VCaP (cell line): ENCODE measurements around the gene IL9.

Experiments
- H3K27ac ChIP-seq: fragments of 450-650 bp; 2 replicates; pipeline ENCODE4 v1.5.1; 2017
- TF ChIP-seq, protein P1 (sequence below): fragments of 450-650 bp; conservative IDR thresholded peaks from 2 replicates; pipeline ENCODE4 v1.5.1; 2017; ENCODE audit warnings: mild to moderate bottlenecking, moderate library complexity

The IL9 gene

DNA sequence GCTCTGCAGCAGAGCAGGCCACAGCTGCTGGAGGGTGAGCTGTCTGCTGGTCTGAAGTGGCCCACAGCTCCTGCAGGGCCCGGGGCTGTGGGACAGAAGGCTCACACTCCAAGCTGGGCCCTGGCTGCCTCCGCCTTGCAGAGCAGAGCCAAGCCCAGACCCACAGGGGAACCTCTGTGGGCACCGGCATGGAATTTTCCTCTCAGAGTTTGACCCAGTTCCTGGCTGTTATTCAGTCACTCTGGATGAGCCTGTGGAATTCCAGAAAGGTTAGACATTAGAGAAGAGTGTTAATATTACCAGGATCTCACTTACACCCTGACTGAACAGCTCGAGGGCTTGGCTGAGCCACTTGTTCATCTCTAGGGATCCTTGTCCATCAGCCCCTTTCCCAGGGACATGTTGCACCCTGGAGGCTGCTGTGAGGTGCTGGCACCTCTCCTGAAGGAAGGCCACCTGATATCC is 17.5 kb downstream of the IL9 start:
- TF ChIP-seq, protein P1, sequence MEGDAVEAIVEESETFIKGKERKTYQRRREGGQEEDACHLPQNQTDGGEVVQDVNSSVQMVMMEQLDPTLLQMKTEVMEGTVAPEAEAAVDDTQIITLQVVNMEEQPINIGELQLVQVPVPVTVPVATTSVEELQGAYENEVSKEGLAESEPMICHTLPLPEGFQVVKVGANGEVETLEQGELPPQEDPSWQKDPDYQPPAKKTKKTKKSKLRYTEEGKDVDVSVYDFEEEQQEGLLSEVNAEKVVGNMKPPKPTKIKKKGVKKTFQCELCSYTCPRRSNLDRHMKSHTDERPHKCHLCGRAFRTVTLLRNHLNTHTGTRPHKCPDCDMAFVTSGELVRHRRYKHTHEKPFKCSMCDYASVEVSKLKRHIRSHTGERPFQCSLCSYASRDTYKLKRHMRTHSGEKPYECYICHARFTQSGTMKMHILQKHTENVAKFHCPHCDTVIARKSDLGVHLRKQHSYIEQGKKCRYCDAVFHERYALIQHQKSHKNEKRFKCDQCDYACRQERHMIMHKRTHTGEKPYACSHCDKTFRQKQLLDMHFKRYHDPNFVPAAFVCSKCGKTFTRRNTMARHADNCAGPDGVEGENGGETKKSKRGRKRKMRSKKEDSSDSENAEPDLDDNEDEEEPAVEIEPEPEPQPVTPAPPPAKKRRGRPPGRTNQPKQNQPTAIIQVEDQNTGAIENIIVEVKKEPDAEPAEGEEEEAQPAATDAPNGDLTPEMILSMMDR: no peak

DNA sequence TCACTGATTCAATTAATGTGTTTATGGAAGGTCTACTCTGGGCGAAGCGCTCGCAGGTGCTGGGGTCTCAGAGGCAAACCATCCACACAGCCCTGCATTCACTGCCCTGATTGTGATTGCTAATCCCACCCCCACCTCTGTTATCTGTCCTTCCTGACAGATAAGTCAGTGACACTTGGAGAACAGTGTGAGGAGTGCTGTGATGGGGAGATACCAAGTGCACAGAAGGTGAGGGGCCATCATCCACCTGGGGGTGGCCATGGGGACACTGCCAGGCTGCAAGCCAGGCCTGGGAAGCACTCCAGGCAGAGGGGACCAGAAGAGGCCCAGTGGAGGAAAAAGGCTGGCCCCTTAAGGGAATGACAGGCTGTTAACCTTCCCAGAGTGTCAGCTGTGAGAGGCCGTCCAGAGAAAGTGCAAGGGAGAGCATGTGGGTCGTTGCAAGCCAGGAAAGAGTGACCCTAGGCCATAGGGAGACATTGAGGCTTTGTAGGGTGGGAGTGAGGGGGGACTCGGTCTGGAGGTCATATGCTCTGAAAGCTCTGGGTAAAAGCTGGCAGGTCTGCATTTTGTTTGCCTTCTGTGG is 18.0 kb downstream of the IL9 start:
- TF ChIP-seq, protein P1: no peak
- H3K27ac ChIP-seq: no peak overlapping the region

More for the DNA sequence above, 17.5 kb downstream of the IL9 start:
- H3K27ac ChIP-seq: no peak overlapping the region

DNA sequence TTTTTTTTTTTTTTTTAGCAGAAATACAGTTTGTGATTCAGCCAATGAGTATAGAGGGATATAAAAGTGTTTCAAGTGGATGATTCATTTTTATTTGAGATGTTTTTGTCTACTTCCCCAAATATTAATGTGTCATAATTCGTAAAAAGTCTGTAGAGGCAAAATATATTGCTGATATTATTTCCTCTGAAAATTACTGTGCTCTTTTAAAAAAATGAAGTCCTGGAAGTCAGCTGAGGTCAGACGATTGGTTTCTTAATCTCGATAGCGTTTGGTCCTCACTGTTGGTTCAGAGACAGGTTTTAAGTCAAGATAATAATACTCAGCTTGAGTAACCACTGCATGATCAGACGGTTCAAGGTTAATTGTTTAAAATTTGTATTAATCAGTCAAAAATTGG is 19.5 kb downstream of the IL9 start:
- TF ChIP-seq, protein P1: no peak
- H3K27ac ChIP-seq: no peak overlapping the region

DNA sequence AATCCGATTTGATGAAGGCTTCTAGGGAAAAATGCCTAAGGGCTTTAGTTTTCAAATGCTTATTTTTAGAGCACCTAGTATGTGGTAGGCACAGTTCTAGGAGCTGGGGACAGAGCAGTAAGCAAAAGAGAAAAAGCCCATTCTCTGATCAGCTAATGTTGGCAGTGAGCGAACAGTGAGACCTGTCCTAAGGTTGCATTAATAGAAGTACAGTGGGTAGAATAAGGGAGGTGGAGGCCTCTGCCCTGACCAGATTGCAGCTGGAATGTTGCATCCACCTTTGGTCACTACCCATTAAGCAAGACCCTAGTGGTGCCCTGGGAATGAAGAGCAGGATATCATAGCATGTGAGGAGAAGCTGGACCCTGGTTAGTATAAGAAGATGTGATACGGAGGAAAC is 20.1 kb downstream of the IL9 start:
- no peak overlapping the region for H3K27ac ChIP-seq
- TF ChIP-seq, protein P1: no peak

DNA sequence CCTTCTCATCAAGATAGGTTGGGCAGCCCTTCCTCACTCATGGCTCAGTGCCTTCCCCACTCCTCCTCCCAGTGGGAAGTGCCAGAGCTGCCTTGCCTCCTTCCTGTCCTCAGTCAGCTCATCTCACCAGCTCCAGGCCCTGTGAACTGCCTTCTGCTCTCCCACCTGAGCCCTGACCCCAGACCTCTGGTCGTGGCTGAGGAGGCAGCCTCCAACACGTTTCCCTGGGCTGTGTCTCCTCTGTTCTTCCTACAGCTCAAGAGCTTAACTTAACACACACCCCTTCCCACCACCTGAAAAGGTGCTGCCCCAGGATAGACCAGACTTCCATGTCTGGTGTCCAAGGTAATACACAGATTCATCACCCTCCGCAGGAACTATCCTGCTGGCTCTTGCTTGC is 21.2 kb downstream of the IL9 start:
- TF ChIP-seq, protein P1: no peak

DNA sequence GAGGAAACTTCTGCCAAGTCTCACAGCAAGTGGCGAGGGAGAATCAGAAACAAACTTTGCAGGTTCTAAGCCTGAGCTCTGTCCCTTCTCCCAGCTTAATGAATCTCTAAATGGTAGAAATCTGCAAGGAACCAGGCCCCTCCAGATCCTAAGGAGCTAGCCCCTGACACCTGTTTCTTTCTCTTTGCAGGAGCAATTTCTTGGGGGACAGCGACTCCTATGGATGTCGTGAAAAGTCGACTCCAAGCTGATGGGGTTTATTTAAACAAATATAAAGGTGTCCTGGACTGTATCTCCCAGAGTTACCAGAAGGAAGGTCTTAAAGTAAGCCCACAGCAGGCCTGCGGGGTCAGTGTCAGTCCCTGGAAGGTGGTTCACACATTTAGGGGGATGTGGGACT is 21.8 kb downstream of the IL9 start:
- no peak overlapping the region for H3K27ac ChIP-seq

More for the DNA sequence above, 21.2 kb downstream of the IL9 start:
- H3K27ac ChIP-seq: no peak overlapping the region

DNA sequence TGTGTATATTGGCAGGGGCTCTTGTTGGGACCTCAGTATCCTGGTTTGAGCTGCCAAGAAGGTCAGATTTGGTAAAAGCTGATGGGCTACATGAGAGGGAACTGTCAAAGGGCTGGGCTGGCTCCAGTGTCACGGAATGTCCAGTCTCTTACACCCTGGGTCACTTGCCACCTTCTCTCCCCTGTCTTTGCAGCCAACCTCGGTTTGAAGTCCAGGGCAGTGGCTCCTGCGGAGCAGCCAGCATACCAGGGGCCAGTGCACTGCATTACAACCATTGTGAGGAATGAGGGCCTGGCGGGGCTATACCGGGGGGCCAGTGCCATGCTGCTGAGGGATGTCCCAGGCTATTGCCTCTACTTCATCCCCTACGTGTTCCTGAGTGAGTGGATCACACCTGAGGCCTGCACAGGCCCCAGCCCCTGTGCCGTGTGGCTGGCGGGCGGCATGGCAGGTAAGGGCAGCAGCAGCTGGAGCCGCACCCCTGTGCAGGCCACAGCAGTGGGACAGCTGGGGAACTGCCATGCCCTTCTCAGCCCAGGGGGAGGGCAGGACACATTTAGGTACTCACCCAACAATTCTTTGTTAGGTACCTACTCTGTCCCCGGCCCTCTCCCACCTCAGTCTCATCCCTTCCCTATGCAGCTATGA is 24.2 kb downstream of the IL9 start:
- H3K27ac ChIP-seq: no peak overlapping the region
- TF ChIP-seq, protein P1: no peak

More for the DNA sequence above, 21.8 kb downstream of the IL9 start:
- TF ChIP-seq, protein P1: no peak
